Kidney (tissue), 14 donors: ENCODE results near the gene ZFPM1. TPM values are rescaled to one million over a fixed set of nuclear protein-coding genes. Genes with fewer than 3 reads are reported as not detected.

ENCODE experiments used
- DNase-seq, 5 donors: peaks; one replicate each; pipeline ENCODE4 v3.0.0-alpha.2; 2013 to 2020
- FAIRE-seq: peaks from 2 replicates; lab custom pipeline; 2012; peaks lifted over from hg19 to GRCh38; lab: Jason Lieb, UNC
- H3K27ac ChIP-seq, 2 donors: one replicate each; pipeline ENCODE4 v1.7.0; 2013; ENCODE audit warnings: low read depth in 2 of 2, low read length in 2 of 2, inconsistent platforms in 1 of 2
- H3K27me3 ChIP-seq: one replicate; pipeline ENCODE4 v1.7.1; 2013; ENCODE audit warnings: low read length, inconsistent platforms; ENCODE audit not compliant: control insufficient read depth, insufficient read depth
- H3K36me3 ChIP-seq, 3 donors: one replicate each; pipeline versions ENCODE4 v1.7.0 to v1.7.1; 2013; ENCODE audit warnings: low read length in 3 of 3, control low read depth in 1 of 3, inconsistent platforms in 1 of 3; ENCODE audit not compliant: insufficient read depth in 3 of 3, control insufficient read depth in 2 of 3
- H3K4me1 ChIP-seq, 3 donors: one replicate each; pipeline versions ENCODE4 v1.7.0 to v1.7.1; 2013; ENCODE audit warnings: low read length in 3 of 3, inconsistent platforms in 1 of 3, low read depth in 1 of 3; ENCODE audit not compliant: control insufficient read depth in 2 of 3, insufficient read depth in 2 of 3
- H3K4me3 ChIP-seq, 3 donors: one replicate each; pipeline versions ENCODE4 v1.7.0 to v1.8.1; 2013; ENCODE audit warnings: low read length in 3 of 3, control low read depth in 1 of 3, inconsistent platforms in 1 of 3
- H3K9ac ChIP-seq, 3 donors: one replicate each; pipeline versions ENCODE4 v1.7.0 to v1.7.1; 2013; ENCODE audit warnings: low read length in 3 of 3, control low read depth in 1 of 3, inconsistent platforms in 1 of 3
- H3K9me3 ChIP-seq, 3 donors: one replicate each; pipeline versions ENCODE4 v1.7.0 to v1.7.1; 2013; ENCODE audit warnings: low read length in 3 of 3, control low read depth in 1 of 3, inconsistent platforms in 1 of 3; ENCODE audit not compliant: control insufficient read depth in 2 of 3, insufficient read depth in 1 of 3
- intact Hi-C: fragments of 100-400 bp; cut with DNase I; formaldehyde crosslinking; loops from one replicate; pipeline ENCODE4 v1.11.1; 2022
- polyA plus RNA-seq: library from polyadenylated mRNA; stranded (reverse); fragments of 350-450 nt; fragmentation: Illumina TruSeq; extraction: RNeasy Lipid Tissue Mini Kit (QIAGEN cat#74804); gene quantifications from one replicate; pipeline ENCODE4 v1.2.3, GENCODE V29; 2014; ENCODE audit warnings: low read depth, low replicate concordance; ENCODE audit not compliant: insufficient read depth
- total RNA-seq: library from RNA; stranded (reverse); fragmentation: NEBNext Ultra II Directional; extraction: Animal tissue kit (Norgen Biotek cat#: 25700); gene quantifications from one replicate; pipeline ENCODE4 v1.2.1, GENCODE V29; 2021
- TF ChIP-seq, protein P1 (sequence below): IDR thresholded peaks from 3 replicates; pipeline ENCODE4 v1.5.1; 2012; ENCODE audit warnings: mild to moderate bottlenecking, moderate library complexity, borderline replicate concordance; ENCODE audit not compliant: insufficient read depth; ENCODE audit errors: extremely low read depth
- donor health status: control.
- donor health status: control.
- donor health status: control.
- donor health status: control.
- donor health status: control.
- donor health status: DM: yes; HTN: yes; CAD: no.
- donor health status: Normal renal cell carcinoma (clear cell type).

Gene ZFPM1
- total and polyA plus RNA-seq, 2 donors from 2014 or later, result 1.9 to 9.2 TPM

DNA sequence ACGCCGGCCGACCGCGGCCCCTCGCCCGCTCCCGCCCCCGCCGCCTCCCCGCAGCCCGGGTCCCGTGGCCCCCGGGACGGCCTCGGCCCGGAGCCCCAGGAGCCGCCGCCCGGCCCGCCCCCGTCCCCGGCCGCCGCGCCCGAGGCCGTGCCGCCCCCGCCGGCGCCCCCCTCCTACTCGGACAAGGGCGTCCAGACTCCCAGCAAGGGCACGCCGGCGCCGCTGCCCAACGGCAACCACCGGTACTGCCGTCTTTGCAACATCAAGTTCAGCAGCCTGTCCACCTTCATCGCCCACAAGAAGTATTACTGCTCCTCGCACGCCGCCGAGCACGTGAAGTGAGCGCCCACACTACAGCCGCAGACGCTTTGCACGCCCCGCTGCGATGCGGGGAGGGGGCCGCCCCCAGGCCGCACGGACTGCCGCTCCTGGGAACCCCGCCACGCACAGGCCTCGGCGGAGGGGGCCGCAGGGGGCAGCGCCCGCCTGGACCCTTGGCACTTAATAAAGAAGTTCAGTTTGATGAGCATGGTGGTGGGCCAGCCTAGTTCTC, 81.6 kb downstream of the ZFPM1 start:
- peak overlapping the region in 1 of 2 donors; percentile 17 for H3K27ac ChIP-seq
- peak overlapping the region in 1 of 3 donors; percentile 34 for H3K9ac ChIP-seq

DNA sequence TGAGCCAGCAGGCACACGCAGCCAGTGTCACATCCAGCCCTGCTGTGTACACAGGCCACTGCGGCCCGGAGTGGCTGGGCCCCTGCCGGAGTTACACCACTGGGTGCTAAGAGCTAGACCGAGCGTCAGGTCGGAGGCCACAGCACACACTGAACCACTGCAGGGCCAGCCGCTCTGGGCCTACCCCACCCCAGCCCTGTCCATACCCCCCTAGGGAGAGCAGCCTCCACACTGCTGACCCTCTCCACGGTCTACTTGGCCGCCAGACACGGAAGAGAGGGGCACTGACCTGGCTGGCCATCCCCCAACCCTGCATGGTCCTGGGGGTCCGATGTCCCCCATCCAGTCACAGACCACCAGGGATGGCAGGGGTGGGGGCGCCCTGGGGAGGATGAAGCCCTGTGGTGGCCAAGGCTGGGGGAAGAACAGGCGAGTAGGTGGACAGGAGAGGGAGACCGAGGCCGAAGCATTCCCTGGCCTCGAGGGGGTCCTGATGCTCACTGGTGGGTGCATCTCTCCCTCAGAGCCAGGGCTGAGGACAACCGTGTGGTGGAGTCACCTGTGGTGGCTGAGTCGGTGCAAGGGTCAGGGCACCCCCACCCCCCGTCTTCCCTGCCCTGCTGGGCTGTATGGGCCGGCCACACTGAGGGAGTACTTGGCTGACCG, 82.2 kb downstream of the ZFPM1 start:
- Histone ChIP-seq H3K36me3 (no peaks in the 10 kb centered on the region), H3K4me1 (peaks cover 0 to 13% (median 0%) of the 10 kb centered on the region in 3 donors), H3K9ac (peak overlapping the region in 1 of 3 donors; percentile 34), H3K27ac (peak overlapping the region in 1 of 2 donors; percentile 17), H3K9me3 (no peaks in the 10 kb centered on the region), H3K27me3 (peaks cover 5% of the 10 kb centered on the region), H3K4me3 (peak overlapping the region in 1 of 3 donors; percentile 37)
- FAIRE-seq (no peak), DNase-seq (peak in 2 of 5 donors; percentile 58 to 79)
- TF ChIP-seq, protein P1, sequence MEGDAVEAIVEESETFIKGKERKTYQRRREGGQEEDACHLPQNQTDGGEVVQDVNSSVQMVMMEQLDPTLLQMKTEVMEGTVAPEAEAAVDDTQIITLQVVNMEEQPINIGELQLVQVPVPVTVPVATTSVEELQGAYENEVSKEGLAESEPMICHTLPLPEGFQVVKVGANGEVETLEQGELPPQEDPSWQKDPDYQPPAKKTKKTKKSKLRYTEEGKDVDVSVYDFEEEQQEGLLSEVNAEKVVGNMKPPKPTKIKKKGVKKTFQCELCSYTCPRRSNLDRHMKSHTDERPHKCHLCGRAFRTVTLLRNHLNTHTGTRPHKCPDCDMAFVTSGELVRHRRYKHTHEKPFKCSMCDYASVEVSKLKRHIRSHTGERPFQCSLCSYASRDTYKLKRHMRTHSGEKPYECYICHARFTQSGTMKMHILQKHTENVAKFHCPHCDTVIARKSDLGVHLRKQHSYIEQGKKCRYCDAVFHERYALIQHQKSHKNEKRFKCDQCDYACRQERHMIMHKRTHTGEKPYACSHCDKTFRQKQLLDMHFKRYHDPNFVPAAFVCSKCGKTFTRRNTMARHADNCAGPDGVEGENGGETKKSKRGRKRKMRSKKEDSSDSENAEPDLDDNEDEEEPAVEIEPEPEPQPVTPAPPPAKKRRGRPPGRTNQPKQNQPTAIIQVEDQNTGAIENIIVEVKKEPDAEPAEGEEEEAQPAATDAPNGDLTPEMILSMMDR, result no peak
- intact Hi-C loops, result no loop called here

More for the DNA sequence above, 81.6 kb downstream of the ZFPM1 start:
- TF ChIP-seq, protein P1, result no peak
- intact Hi-C loops, result no loop called here
- Histone ChIP-seq H3K9me3 (no peaks in the 10 kb centered on the region), H3K4me3 (peak overlapping the region in 1 of 3 donors; percentile 37), H3K27me3 (peaks cover 5% of the 10 kb centered on the region), H3K4me1 (peaks cover 0 to 13% (median 0%) of the 10 kb centered on the region in 3 donors), H3K36me3 (no peaks in the 10 kb centered on the region)
- FAIRE-seq (no peak), DNase-seq (peak in 4 of 5 donors; percentile 48 to 89 (median 66))

DNA sequence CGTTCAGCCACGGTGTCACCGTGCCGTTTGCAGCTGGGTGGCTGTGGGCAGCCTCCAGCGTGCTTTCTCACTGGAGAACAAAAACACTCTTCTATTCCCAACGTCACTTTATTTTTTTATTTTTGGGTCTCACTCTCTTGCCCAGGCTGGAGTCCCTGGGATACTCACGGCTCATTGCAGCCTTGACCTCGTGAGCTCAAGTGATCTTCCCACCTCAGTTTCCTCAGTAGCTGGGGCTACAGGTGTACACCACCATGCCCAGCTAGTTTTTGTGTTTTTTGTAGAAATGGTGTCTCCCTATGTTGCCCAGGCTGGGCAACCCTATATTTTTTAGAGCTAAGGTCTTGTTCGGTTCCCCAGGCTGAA, 82.8 kb downstream of the ZFPM1 start:
- Histone ChIP-seq H3K27ac (no peak overlapping the region), H3K36me3 (no peaks in the 10 kb centered on the region), H3K9ac (no peak overlapping the region), H3K27me3 (peaks cover 5% of the 10 kb centered on the region), H3K9me3 (no peaks in the 10 kb centered on the region), H3K4me3 (no peak overlapping the region), H3K4me1 (peaks cover 0 to 13% (median 0%) of the 10 kb centered on the region in 3 donors)
- intact Hi-C loops, result no loop called here
- FAIRE-seq (no peak), DNase-seq (no peak)
- TF ChIP-seq, protein P1, result no peak
